HL-60 (cell line): ENCODE measurements around the gene HOXA2.

Experiments
- CTCF ChIP-seq: IDR thresholded peaks from one replicate; pipeline ENCODE4 v1.5.1; 2011; ENCODE audit warnings: low read length, control low read depth, inconsistent platforms; ENCODE audit not compliant: insufficient read depth
- GABPA ChIP-seq: IDR thresholded peaks from 2 replicates; pipeline ENCODE4 v1.6.1; 2012; ENCODE audit warnings: low read depth
- POLR2AphosphoS5 ChIP-seq: IDR thresholded peaks from 2 replicates; pipeline ENCODE4 v1.6.1; 2012; ENCODE audit warnings: low read depth
- REST ChIP-seq: IDR thresholded peaks from 2 replicates; pipeline ENCODE4 v1.6.1; 2012; ENCODE audit warnings: low read depth; ENCODE audit not compliant: insufficient replicate concordance
- SPI1 ChIP-seq: IDR thresholded peaks from 2 replicates; pipeline ENCODE4 v1.6.1; 2012; ENCODE audit warnings: low read depth, mild to moderate bottlenecking, borderline replicate concordance

- TF ChIP-seq CTCF (no peak), POLR2AphosphoS5 (no peak), REST (no peak), GABPA (no peak), SPI1 (no peak)
Observed at GRCh38 chr7:27142580-27143022, 40.1 kb upstream of the HOXA2 start.
